WTC11 (cell line): ENCODE data around the gene DNMT3A.

ENCODE experiments used
- AR ChIP-seq: fragments of 250-450 bp; sonication (Bioruptor Pico); IDR thresholded peaks from 2 replicates; pipeline ENCODE4 v1.9.0; 2021; ENCODE audit warnings: mild to moderate bottlenecking
- E2F4 ChIP-seq: sonication (generic); formaldehyde crosslinking; IDR thresholded peaks from 2 replicates; pipeline ENCODE4 v1.8.1; 2022; ENCODE audit warnings: low read depth, mild to moderate bottlenecking, moderate library complexity, missing genetic modification reagents, borderline replicate concordance
- HMGA2 ChIP-seq: fragments of 250-450 bp; sonication (Bioruptor Pico); IDR thresholded peaks from 2 replicates; pipeline ENCODE4 v1.4.0; 2021; ENCODE audit warnings: mild to moderate bottlenecking, moderate library complexity
- IRF2 ChIP-seq: sonication (generic); formaldehyde crosslinking; IDR thresholded peaks from 2 replicates; pipeline ENCODE4 v1.8.0; 2022; ENCODE audit warnings: low read depth, missing genetic modification reagents, borderline replicate concordance
- JUN ChIP-seq: sonication (generic); formaldehyde crosslinking; IDR thresholded peaks from 2 replicates; pipeline ENCODE4 v1.8.0; 2023; ENCODE audit warnings: mild to moderate bottlenecking, missing genetic modification reagents
- NR1H2 ChIP-seq: sonication (generic); formaldehyde crosslinking; IDR thresholded peaks from 2 replicates; pipeline ENCODE4 v1.9.0; 2021; ENCODE audit warnings: mild to moderate bottlenecking, moderate library complexity, missing genetic modification reagents
- SMAD3 ChIP-seq: sonication (generic); formaldehyde crosslinking; IDR thresholded peaks from 2 replicates; pipeline ENCODE4 v1.8.0; 2022; ENCODE audit warnings: missing genetic modification reagents, mild to moderate bottlenecking, borderline replicate concordance
- ZNF138 ChIP-seq: sonication (generic); formaldehyde crosslinking; conservative IDR thresholded peaks from 2 replicates; pipeline ENCODE4 v1.8.1; 2022; ENCODE audit warnings: mild to moderate bottlenecking, moderate library complexity, missing genetic modification reagents
- ZNF281 ChIP-seq: sonication (generic); formaldehyde crosslinking; IDR thresholded peaks from 2 replicates; pipeline ENCODE4 v1.8.0; 2023; ENCODE audit warnings: mild to moderate bottlenecking, missing genetic modification reagents
- TF ChIP-seq, protein P1 (sequence below): fragments of 200-600 bp; IDR thresholded peaks from 2 replicates; pipeline ENCODE4 v1.8.0; 2022; ENCODE audit warnings: antibody characterized with exemption
- TF ChIP-seq, protein P2 (sequence below): sonication (generic); formaldehyde crosslinking; conservative IDR thresholded peaks from 2 replicates; pipeline ENCODE4 v1.8.1; 2022; ENCODE audit warnings: mild to moderate bottlenecking, missing genetic modification reagents
- TF ChIP-seq, protein P3 (sequence below): sonication (generic); formaldehyde crosslinking; IDR thresholded peaks from 2 replicates; pipeline ENCODE4 v1.8.1; 2023; ENCODE audit warnings: mild to moderate bottlenecking, missing genetic modification reagents, moderate library complexity

DNA sequence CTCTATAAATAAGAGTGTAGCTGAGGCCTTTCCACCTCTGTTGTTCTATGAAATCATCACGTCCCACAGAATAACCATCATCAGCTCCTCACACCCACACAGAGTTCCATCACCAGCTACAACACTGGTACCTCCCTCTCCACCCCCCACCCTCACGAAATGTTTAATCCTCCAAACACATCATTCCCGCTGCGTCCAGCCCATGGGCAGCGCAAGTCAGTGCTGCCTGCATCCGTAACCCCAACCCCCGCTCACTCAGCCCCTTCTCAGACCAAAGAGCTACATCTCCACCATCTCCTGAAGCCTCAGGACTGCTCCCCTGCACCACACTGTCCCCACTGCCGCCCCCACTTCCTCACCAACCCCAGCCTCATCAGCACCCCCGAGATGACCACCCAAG is 19.4 kb downstream of the DNMT3A start:
- no peak for TF ChIP-seq ZNF281 (CRISPR knock-in tag)
- TF ChIP-seq, protein P1, sequence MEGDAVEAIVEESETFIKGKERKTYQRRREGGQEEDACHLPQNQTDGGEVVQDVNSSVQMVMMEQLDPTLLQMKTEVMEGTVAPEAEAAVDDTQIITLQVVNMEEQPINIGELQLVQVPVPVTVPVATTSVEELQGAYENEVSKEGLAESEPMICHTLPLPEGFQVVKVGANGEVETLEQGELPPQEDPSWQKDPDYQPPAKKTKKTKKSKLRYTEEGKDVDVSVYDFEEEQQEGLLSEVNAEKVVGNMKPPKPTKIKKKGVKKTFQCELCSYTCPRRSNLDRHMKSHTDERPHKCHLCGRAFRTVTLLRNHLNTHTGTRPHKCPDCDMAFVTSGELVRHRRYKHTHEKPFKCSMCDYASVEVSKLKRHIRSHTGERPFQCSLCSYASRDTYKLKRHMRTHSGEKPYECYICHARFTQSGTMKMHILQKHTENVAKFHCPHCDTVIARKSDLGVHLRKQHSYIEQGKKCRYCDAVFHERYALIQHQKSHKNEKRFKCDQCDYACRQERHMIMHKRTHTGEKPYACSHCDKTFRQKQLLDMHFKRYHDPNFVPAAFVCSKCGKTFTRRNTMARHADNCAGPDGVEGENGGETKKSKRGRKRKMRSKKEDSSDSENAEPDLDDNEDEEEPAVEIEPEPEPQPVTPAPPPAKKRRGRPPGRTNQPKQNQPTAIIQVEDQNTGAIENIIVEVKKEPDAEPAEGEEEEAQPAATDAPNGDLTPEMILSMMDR = no peak
- TF ChIP-seq, protein P2, sequence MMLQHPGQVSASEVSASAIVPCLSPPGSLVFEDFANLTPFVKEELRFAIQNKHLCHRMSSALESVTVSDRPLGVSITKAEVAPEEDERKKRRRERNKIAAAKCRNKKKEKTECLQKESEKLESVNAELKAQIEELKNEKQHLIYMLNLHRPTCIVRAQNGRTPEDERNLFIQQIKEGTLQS = no peak
- no peak for TF ChIP-seq HMGA2
- no peak for TF ChIP-seq E2F4 (CRISPR knock-in tag)
- TF ChIP-seq, protein P3, sequence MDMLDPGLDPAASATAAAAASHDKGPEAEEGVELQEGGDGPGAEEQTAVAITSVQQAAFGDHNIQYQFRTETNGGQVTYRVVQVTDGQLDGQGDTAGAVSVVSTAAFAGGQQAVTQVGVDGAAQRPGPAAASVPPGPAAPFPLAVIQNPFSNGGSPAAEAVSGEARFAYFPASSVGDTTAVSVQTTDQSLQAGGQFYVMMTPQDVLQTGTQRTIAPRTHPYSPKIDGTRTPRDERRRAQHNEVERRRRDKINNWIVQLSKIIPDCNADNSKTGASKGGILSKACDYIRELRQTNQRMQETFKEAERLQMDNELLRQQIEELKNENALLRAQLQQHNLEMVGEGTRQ (CRISPR knock-in tag) = no peak
- TF ChIP-seq JUN (CRISPR knock-in tag) = no peak
- TF ChIP-seq SMAD3 (CRISPR knock-in tag) = no peak
- no peak for TF ChIP-seq NR1H2 (CRISPR knock-in tag)
- TF ChIP-seq ZNF138 (CRISPR knock-in tag) = no peak
- TF ChIP-seq AR (CRISPR knock-in tag) = no peak
- TF ChIP-seq IRF2 (CRISPR knock-in tag) = no peak
